ENCODE data around the gene HELT. TPM values are rescaled to one million over a fixed set of nuclear protein-coding genes. Genes with fewer than 3 reads are reported as not detected.
A peak's percentile ranks its signal among the peaks of the same experiment; 100 is the strongest.
"Not testable (repeated sequence)": the region's sequence is repeated elsewhere in the genome, so short reads cannot be mapped to it uniquely, and the experiment has no call there.

HELT gene
- total RNA-seq, 1 experiment from 2014 or later, result not detected

DNA sequence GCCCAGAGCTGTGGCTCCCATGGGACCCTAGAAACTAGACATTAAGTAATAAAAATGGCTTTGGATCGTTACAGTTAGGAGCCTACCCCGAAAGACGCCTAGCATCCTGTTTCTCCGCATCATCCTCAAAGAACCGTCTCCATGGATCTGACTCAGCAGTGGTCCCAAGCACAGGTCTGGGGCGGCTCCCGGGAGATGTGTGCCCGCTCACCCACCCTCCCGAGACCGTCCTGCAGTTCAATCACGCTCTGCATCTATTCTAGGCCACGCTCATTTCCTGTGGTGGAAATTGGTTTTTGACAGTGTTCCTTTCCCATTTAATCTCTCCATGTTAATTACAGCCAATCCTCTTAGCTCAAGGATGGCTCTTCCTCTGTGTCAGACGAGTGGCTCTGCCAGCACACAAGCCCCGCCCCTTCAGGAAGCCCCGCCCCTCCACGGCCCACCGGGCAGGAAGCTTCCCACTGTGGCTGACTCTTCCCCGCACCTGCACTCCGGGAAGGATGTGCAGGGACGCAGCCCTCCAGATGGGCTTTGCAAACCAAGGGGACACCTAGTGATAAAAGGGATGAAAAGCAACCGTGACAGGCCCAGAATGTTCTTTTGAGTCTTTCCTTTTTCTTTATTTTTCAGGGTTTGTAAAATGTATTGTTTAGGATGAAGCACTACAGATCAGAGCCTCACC is 34.5 kb upstream of the HELT start:
- no peak overlapping the region for H3K4me3 Mint-ChIP-seq (ENCODE audit: low read depth, unreplicated experiment)
- no peak overlapping the region for H3K27ac Mint-ChIP-seq (ENCODE audit: unreplicated experiment)
- no peaks in the 10 kb centered on the region for H3K9me3 Mint-ChIP-seq (ENCODE audit: low read depth, unreplicated experiment)
- DNase-seq, result peak; percentile 48
- no peaks in the 10 kb centered on the region for H3K36me3 Mint-ChIP-seq (ENCODE audit: insufficient read depth, unreplicated experiment)
- TF ChIP-seq, protein P1, sequence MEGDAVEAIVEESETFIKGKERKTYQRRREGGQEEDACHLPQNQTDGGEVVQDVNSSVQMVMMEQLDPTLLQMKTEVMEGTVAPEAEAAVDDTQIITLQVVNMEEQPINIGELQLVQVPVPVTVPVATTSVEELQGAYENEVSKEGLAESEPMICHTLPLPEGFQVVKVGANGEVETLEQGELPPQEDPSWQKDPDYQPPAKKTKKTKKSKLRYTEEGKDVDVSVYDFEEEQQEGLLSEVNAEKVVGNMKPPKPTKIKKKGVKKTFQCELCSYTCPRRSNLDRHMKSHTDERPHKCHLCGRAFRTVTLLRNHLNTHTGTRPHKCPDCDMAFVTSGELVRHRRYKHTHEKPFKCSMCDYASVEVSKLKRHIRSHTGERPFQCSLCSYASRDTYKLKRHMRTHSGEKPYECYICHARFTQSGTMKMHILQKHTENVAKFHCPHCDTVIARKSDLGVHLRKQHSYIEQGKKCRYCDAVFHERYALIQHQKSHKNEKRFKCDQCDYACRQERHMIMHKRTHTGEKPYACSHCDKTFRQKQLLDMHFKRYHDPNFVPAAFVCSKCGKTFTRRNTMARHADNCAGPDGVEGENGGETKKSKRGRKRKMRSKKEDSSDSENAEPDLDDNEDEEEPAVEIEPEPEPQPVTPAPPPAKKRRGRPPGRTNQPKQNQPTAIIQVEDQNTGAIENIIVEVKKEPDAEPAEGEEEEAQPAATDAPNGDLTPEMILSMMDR (IDR thresholded peaks at IDR 0.05; ENCODE audit: unreplicated experiment), result no peak
- no peaks in the 10 kb centered on the region for H3K27me3 Mint-ChIP-seq (ENCODE audit: unreplicated experiment)
- BruUV-seq (replicated peaks), result no TSS peak
- H3K4me1 Mint-ChIP-seq (ENCODE audit: low read depth, unreplicated experiment), result no peaks in the 10 kb centered on the region
- intact Hi-C loops (cut with micrococcal nuclease; ENCODE audit: unreplicated experiment), result no loop called here
- CTCF ChIA-PET, result interaction anchor here (0.7 kb wide), 1 partner anchor 238 kb away, joined by 4 read pairs; no protein-coding TSS in a partner anchor

DNA sequence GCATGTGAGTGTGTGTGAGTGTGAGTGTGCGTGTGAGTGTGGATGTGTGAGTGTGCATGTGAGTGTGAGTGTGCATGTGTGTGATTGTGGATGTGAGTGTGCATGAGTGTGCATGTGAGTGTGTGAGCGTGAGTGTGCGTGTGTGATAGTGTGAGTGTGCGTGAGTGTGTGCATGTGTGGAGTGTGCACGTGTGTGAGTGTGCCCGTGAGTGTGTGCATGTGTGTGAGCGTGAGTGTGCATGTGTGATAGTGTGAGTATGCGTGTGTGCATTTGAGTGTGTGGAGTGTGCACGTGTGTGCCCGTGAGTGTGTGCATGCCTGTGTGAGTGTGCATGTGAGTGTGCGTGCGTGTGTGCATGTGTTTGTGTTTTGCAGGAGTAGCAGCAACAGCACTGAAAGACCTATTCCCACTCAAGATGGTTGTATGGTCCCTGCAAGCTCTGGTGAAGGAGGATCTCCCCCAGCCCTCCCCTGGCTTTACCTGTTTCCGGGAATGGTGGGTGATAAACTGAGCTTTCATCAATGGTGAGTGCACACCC is 30.7 kb upstream of the HELT start:
- H3K27me3 Mint-ChIP-seq (ENCODE audit: unreplicated experiment), result no peaks in the 10 kb centered on the region
- H3K9me3 Mint-ChIP-seq (ENCODE audit: low read depth, unreplicated experiment), result no peaks in the 10 kb centered on the region
- CTCF ChIA-PET, result no interaction called here
- H3K4me3 Mint-ChIP-seq (ENCODE audit: low read depth, unreplicated experiment), result no peak overlapping the region
- H3K36me3 Mint-ChIP-seq (ENCODE audit: insufficient read depth, unreplicated experiment), result no peaks in the 10 kb centered on the region
- H3K27ac Mint-ChIP-seq (ENCODE audit: unreplicated experiment), result no peak overlapping the region
- intact Hi-C loops (cut with micrococcal nuclease; ENCODE audit: unreplicated experiment), result no loop called here
- TF ChIP-seq, protein P1 (IDR thresholded peaks at IDR 0.05; ENCODE audit: unreplicated experiment), result no peak
- BruUV-seq (replicated peaks), result no TSS peak
- H3K4me1 Mint-ChIP-seq (ENCODE audit: low read depth, unreplicated experiment), result no peaks in the 10 kb centered on the region
- no peak for DNase-seq

DNA sequence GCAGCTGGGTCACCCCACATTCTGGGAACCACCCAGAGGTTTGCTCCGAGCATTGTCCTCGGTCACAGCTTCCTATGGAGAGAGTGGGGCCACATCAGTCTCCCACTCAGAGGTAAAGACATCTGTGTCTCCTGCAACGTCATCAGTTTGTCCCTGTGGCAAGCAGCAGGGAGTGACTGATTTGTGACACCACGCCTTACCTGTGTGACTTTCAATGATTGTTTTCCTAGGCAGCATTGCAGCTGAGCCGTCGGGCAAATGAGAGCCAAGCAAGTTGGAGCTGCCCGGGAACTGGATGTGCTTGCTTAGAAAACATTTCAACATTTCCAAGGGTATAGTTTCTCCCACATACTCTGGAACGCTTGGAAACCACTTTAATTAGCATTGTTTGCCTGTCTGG is 29.7 kb upstream of the HELT start:
- no TSS peak for BruUV-seq (replicated peaks)
- Mint-ChIP-seq H3K4me3 (ENCODE audit: low read depth, unreplicated experiment) (no peak overlapping the region), H3K36me3 (ENCODE audit: insufficient read depth, unreplicated experiment) (no peaks in the 10 kb centered on the region), H3K27ac (ENCODE audit: unreplicated experiment) (no peak overlapping the region), H3K27me3 (ENCODE audit: unreplicated experiment) (no peaks in the 10 kb centered on the region), H3K9me3 (ENCODE audit: low read depth, unreplicated experiment) (no peaks in the 10 kb centered on the region), H3K4me1 (ENCODE audit: low read depth, unreplicated experiment) (no peaks in the 10 kb centered on the region)
- intact Hi-C loops (cut with micrococcal nuclease; ENCODE audit: unreplicated experiment), result no loop called here
- CTCF ChIA-PET, result no interaction called here
- no peak for DNase-seq
- TF ChIP-seq, protein P1 (IDR thresholded peaks at IDR 0.05; ENCODE audit: unreplicated experiment), result no peak

DNA sequence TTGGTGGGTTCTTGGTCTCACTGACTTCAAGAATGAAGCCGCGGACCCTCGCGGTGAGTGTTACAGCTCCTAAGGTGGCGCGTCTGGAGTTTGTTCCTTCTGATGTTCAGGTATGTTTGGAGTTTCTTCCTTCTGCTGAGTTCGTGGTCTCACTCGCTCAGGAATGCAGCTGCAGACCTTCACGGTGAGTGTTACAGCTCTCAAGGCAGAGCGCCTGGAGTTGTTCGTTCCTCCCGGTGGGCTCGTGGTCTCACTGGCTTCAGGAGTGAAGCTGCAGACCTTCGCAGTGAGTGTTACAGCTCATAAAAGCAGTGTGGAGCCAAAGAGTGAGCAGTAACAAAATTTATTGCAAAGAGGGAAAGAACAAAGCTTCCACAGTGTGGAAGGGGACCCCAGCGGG is 29.0 kb upstream of the HELT start:
- H3K4me3 Mint-ChIP-seq (ENCODE audit: low read depth, unreplicated experiment); H3K36me3 Mint-ChIP-seq (ENCODE audit: insufficient read depth, unreplicated experiment); intact Hi-C loops (cut with micrococcal nuclease; ENCODE audit: unreplicated experiment); DNase-seq; H3K4me1 Mint-ChIP-seq (ENCODE audit: low read depth, unreplicated experiment); BruUV-seq (replicated peaks); H3K27me3 Mint-ChIP-seq (ENCODE audit: unreplicated experiment); CTCF ChIA-PET; H3K9me3 Mint-ChIP-seq (ENCODE audit: low read depth, unreplicated experiment); H3K27ac Mint-ChIP-seq (ENCODE audit: unreplicated experiment): not testable (repeated sequence)

DNA sequence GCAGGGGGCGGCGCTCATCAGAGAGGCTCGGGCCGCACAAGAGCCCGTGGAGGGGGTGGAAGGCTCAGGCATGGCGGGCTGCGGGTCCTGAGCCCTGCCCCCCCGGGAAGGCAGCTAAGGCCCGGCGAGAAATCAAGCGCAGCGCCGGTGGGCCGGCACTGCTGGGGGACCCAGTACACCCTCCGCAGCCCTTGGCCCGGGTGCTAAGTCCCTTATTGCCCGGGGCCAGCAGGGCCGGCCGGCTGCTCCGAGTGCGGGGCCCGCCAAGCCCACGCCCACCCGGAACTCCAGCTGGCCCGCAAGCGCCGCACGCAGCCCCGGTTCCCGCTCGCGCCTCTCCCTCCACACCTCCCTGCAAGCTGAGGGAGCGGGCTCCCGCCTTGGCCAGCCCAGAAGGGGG is 28.2 kb upstream of the HELT start:
- H3K9me3 Mint-ChIP-seq (ENCODE audit: low read depth, unreplicated experiment); BruUV-seq (replicated peaks); DNase-seq; H3K4me1 Mint-ChIP-seq (ENCODE audit: low read depth, unreplicated experiment); H3K27me3 Mint-ChIP-seq (ENCODE audit: unreplicated experiment); H3K4me3 Mint-ChIP-seq (ENCODE audit: low read depth, unreplicated experiment); CTCF ChIA-PET; intact Hi-C loops (cut with micrococcal nuclease; ENCODE audit: unreplicated experiment); H3K27ac Mint-ChIP-seq (ENCODE audit: unreplicated experiment); H3K36me3 Mint-ChIP-seq (ENCODE audit: insufficient read depth, unreplicated experiment): not testable (repeated sequence)

Data from Calu3 (cell line).